HG03565 (cell line): ENCODE measurements around the gene ZPLD1.

Experiments used
- ATAC-seq: cut with Tn5 transposase; IDR thresholded peaks from one replicate; pipeline ENCODE4 v1.9.1; 2021; ENCODE audit warnings: mild to moderate bottlenecking, moderate library complexity; ENCODE audit not compliant: unreplicated experiment

The ZPLD1 gene

DNA sequence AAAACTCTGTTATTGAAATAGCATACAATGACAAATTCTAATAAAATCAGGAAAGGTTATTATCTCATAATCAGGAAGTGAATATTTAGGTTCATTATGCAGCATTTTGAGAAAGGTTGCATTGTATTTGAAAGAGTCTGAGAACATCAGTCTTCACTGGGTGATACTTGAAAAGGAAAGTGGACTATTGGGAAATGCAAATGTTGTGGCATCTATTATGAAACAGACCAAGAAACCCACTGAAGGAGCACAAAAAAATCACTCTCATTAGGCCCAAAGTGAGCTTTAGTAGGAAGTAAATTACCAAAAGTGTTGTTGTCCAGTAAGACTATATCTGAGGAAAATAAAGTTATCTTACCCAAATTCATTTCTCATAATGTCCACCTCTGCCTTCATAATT, 90.8 kb downstream of the ZPLD1 start:
- peak; percentile 76 for ATAC-seq

DNA sequence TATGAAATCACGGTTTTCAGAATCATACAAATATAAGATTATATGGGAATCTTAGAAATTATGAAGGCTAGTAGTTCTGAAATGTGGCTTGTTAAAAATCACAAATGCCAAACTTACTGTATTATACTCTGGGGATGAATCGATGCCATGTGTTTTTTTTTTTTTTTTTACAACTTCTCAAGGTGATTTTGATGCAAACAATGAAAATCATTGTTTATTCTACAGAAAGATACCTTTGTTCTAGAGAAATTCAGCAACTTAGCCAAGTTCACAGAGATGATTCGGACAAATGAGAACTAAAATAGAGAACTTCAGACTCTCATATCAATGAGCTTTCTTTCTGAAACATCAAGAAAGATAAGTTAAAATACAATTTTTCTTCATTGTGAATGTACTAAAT, 92.0 kb downstream of the ZPLD1 start:
- no peak for ATAC-seq

GRCh38 chr3:102528727-102529126, 93.9 kb downstream of the ZPLD1 start:
- no peak for ATAC-seq
